ENCODE results near the gene TCF4. TPM values are rescaled to one million over a fixed set of nuclear protein-coding genes. Genes with fewer than 3 reads are reported as not detected.

The TCF4 gene
- polyA plus RNA-seq, 1 experiment: 47.3 TPM

- Histone ChIP-seq H3K27ac (ENCODE audit: low read depth, low read length) (no peak overlapping the region), H3K9me3 (ENCODE audit: control insufficient read depth, insufficient read depth, low read length) (no peaks in the 10 kb centered on the region), H3K27me3 (ENCODE audit: control insufficient read depth, insufficient read depth, low read length) (no peaks in the 10 kb centered on the region), H3K4me3 (ENCODE audit: low read depth, low read length) (no peak overlapping the region)
- ChIA-PET POLR2A (no interaction called here), CTCF (interaction anchor here (0.6 to 0.7 kb wide), 2 partner anchors 13 to 89 kb away, joined by 3 read pairs; no protein-coding TSS in a partner anchor)
- no peak for DNase-seq (ENCODE audit: low read depth, low spot score)
- no peak for TF ChIP-seq CTCF (IDR thresholded peaks at IDR 0.05; ENCODE audit: low read depth, low read length)
Observed at GRCh38 chr18:55247032-55247431, 341.0 kb downstream of the TCF4 start.

GRCh38 chr18:55246278-55246677 lies 341.7 kb downstream of the TCF4 start:
- Histone ChIP-seq H3K9me3 (ENCODE audit: control insufficient read depth, insufficient read depth, low read length) (no peaks in the 10 kb centered on the region), H3K27ac (ENCODE audit: low read depth, low read length) (no peak overlapping the region), H3K27me3 (ENCODE audit: control insufficient read depth, insufficient read depth, low read length) (no peaks in the 10 kb centered on the region), H3K4me3 (ENCODE audit: low read depth, low read length) (no peak overlapping the region)
- no peak for TF ChIP-seq CTCF (IDR thresholded peaks at IDR 0.05; ENCODE audit: low read depth, low read length)
- ChIA-PET POLR2A (no interaction called here), CTCF (interaction anchor here (0.6 to 0.7 kb wide), 2 partner anchors 12 to 89 kb away, joined by 3 read pairs; no protein-coding TSS in a partner anchor)
- no peak for DNase-seq (ENCODE audit: low read depth, low spot score)

GRCh38 chr18:55245211-55245614 lies 342.8 kb downstream of the TCF4 start:
- CTCF ChIA-PET: interaction anchor here (0.6 to 2.3 kb wide), 3 partner anchors 11 to 341 kb away, joined by 3 to 19 read pairs (median 3); no protein-coding TSS in a partner anchor
- no peak for DNase-seq (ENCODE audit: low read depth, low spot score)
- Histone ChIP-seq H3K4me3 (ENCODE audit: low read depth, low read length) (no peak overlapping the region), H3K9me3 (ENCODE audit: control insufficient read depth, insufficient read depth, low read length) (no peaks in the 10 kb centered on the region), H3K27ac (ENCODE audit: low read depth, low read length) (no peak overlapping the region), H3K27me3 (ENCODE audit: control insufficient read depth, insufficient read depth, low read length) (no peaks in the 10 kb centered on the region)
- POLR2A ChIA-PET: no interaction called here
- TF ChIP-seq CTCF (IDR thresholded peaks at IDR 0.05; ENCODE audit: low read depth, low read length): no peak

GRCh38 chr18:55244546-55244945 lies 343.4 kb downstream of the TCF4 start:
- Histone ChIP-seq H3K9me3 (ENCODE audit: control insufficient read depth, insufficient read depth, low read length) (no peaks in the 10 kb centered on the region), H3K27me3 (ENCODE audit: control insufficient read depth, insufficient read depth, low read length) (no peaks in the 10 kb centered on the region), H3K4me3 (ENCODE audit: low read depth, low read length) (no peak overlapping the region), H3K27ac (ENCODE audit: low read depth, low read length) (no peak overlapping the region)
- CTCF ChIA-PET: interaction anchor here (0.6 to 2.3 kb wide), 4 partner anchors 9 to 99 kb away, joined by 3 to 19 read pairs (median 4); no protein-coding TSS in a partner anchor
- peak; percentile 10 for DNase-seq (ENCODE audit: low read depth, low spot score)
- POLR2A ChIA-PET: no interaction called here
- no peak for TF ChIP-seq CTCF (IDR thresholded peaks at IDR 0.05; ENCODE audit: low read depth, low read length)

- Histone ChIP-seq H3K27me3 (ENCODE audit: control insufficient read depth, insufficient read depth, low read length) (no peaks in the 10 kb centered on the region), H3K9me3 (ENCODE audit: control insufficient read depth, insufficient read depth, low read length) (no peaks in the 10 kb centered on the region), H3K27ac (ENCODE audit: low read depth, low read length) (no peak overlapping the region), H3K4me3 (ENCODE audit: low read depth, low read length) (no peak overlapping the region)
- peak; percentile 23 for DNase-seq (ENCODE audit: low read depth, low spot score)
- ChIA-PET POLR2A (no interaction called here), CTCF (interaction anchor here (0.6 to 2.3 kb wide), 4 partner anchors 9 to 100 kb away, joined by 3 to 19 read pairs (median 4); no protein-coding TSS in a partner anchor)
- TF ChIP-seq CTCF (IDR thresholded peaks at IDR 0.05; ENCODE audit: low read depth, low read length): no peak
Observed at GRCh38 chr18:55243857-55244256, 344.1 kb downstream of the TCF4 start.

All from AG04450 (cell line).